Activated CD8-positive, alpha-beta T cell treated with anti-CD3 and anti-CD28 coated beads for 36 hours (primary cell): ENCODE data around the gene IL17C. TPM values are rescaled to one million over a fixed set of nuclear protein-coding genes. Genes with fewer than 3 reads are reported as not detected.

Experiments
- ATAC-seq: fragments of 200-7000 bp; cut with Tn5 transposase; one replicate; pipeline ENCODE4 v1.10.0; 2021; ENCODE audit warnings: mild to moderate bottlenecking, moderate library complexity
- CTCF ChIA-PET: fragments of 350-600 bp; sonication (Branson Sonifier 250); formaldehyde crosslinking; loops from one replicate; lab custom pipeline; 2021; ENCODE audit warnings: antibody characterized with exemption; lab: Charles Lee
- POLR2A ChIA-PET: fragments of 350-600 bp; sonication (Branson Sonifier 250); formaldehyde crosslinking; loops from one replicate; lab custom pipeline; 2021; ENCODE audit warnings: antibody characterized with exemption; lab: Charles Lee
- DNase-seq: peaks from one replicate; pipeline ENCODE4 v3.0.0-alpha.2; 2020
- H3K27ac Mint-ChIP-seq: one replicate; pipeline ENCODE4 v1.8.0; 2021; ENCODE audit warnings: mild to moderate bottlenecking, mixed read lengths
- H3K27me3 Mint-ChIP-seq: one replicate; pipeline ENCODE4 v1.8.0; 2021; ENCODE audit warnings: mixed read lengths
- H3K36me3 Mint-ChIP-seq: one replicate; pipeline ENCODE4 v1.8.0; 2021; ENCODE audit warnings: low read depth, mixed read lengths
- H3K4me1 Mint-ChIP-seq: one replicate; pipeline ENCODE4 v1.8.0; 2021; ENCODE audit warnings: low read depth, mixed read lengths
- H3K4me3 Mint-ChIP-seq: one replicate; pipeline ENCODE4 v1.8.0; 2021; ENCODE audit warnings: mild to moderate bottlenecking, moderate library complexity, mixed read lengths
- H3K9me3 Mint-ChIP-seq: one replicate; pipeline ENCODE4 v1.8.0; 2021; ENCODE audit warnings: mixed read lengths
- intact Hi-C: fragments of 100-400 bp; cut with micrococcal nuclease; formaldehyde crosslinking; loops from one replicate; pipeline ENCODE4 v1.10.0; 2022
- total RNA-seq, 2 experiments: library from RNA; stranded (reverse); gene quantifications; one replicate each; pipeline ENCODE4 v1.2.3, GENCODE V29; 2021
- TF ChIP-seq, protein P1 (sequence below): fragments of 200-600 bp; IDR thresholded peaks from one replicate; pipeline ENCODE4 v1.8.0; 2022; ENCODE audit warnings: antibody characterized with exemption, mild to moderate bottlenecking

IL17C gene
- total RNA-seq, 2 experiments from 2014 or later = 0.31 TPM; not detected in 1

DNA sequence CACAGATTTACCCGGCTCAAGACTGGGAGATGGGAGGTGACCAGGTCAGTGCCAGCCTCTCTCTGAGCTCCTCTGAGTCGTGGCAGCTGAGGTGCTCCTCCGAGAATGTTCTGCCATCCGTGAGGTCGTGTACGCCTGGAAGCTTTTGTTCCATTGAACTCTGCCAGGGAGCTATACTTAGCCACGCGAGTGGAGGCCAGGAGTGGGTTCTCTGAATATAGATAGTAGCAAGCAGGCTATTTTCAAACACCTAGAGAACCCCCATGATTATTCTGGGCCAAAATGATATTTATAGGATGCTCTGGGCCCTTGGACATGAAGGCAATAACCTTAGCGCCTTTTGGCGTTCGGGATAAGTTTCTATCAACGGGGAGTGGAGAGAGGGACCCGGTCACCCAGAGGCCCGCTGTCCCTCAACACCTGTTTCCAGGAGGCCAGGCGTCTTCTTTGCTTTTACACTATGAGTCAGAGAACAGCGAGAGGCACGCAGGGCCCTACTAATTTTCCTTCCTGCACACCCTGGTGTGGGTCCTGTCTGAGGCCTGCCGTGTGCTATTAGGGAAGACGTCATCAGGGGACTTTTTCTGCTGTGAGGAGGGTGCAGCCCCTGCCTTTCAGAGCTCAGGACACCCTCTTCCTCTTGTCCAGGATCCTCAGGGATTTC, 35.5 kb downstream of the IL17C start:
- Mint-ChIP-seq H3K27ac (no peak overlapping the region), H3K4me1 (no peaks in the 10 kb centered on the region), H3K27me3 (no peaks in the 10 kb centered on the region), H3K9me3 (no peaks in the 10 kb centered on the region), H3K36me3 (no peaks in the 10 kb centered on the region), H3K4me3 (no peak overlapping the region)
- DNase-seq (no peak), ATAC-seq (no peak)
- TF ChIP-seq, protein P1, sequence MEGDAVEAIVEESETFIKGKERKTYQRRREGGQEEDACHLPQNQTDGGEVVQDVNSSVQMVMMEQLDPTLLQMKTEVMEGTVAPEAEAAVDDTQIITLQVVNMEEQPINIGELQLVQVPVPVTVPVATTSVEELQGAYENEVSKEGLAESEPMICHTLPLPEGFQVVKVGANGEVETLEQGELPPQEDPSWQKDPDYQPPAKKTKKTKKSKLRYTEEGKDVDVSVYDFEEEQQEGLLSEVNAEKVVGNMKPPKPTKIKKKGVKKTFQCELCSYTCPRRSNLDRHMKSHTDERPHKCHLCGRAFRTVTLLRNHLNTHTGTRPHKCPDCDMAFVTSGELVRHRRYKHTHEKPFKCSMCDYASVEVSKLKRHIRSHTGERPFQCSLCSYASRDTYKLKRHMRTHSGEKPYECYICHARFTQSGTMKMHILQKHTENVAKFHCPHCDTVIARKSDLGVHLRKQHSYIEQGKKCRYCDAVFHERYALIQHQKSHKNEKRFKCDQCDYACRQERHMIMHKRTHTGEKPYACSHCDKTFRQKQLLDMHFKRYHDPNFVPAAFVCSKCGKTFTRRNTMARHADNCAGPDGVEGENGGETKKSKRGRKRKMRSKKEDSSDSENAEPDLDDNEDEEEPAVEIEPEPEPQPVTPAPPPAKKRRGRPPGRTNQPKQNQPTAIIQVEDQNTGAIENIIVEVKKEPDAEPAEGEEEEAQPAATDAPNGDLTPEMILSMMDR = no peak
- intact Hi-C loops = no loop called here
- ChIA-PET CTCF (interaction anchor here (1.1 kb wide), 1 partner anchor 9 kb away, joined by 3 read pairs; no protein-coding TSS in a partner anchor), POLR2A (interaction anchor here (1.0 kb wide), 1 partner anchor 24 kb away, joined by 4 read pairs; no protein-coding TSS in a partner anchor)

DNA sequence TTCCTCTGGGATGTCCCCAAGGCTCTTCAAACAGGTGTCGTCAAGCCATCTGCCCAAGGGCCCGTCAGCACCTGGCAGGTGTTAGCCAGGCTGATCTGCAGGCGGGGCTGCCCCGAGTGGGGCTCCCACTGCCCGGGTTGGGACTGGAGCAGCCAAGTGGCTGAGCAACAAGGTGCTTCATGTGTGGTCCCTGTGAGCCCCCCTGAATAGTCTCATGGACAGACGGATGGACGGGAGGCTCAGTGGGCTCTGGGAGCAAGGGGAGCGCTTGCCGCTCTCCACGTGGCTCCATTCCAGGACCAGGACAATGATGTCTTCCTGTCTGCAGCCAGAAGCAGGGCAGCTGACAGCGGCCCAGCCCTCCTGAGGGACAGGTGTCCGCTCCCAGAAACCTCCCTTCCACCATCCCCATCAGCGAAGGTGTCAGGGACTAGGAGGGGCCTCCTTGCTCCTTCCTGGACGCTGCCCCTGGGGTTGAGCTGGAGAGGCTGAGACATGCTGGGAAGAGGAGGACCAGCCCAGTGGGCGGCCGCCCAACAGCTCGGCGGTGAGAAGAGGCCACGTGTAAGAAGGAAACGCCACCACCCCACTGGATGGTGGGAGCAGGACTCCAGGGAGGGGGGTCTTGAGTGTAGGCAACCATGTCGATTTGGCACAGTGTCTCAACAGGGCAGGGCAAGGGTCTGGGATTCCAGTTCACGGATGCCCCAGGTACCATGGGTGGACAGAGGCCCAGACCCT, 38.3 kb downstream of the IL17C start:
- Mint-ChIP-seq H3K27me3 (no peaks in the 10 kb centered on the region), H3K9me3 (no peaks in the 10 kb centered on the region), H3K36me3 (peaks cover 2% of the 10 kb centered on the region), H3K27ac (no peak overlapping the region), H3K4me3 (no peak overlapping the region), H3K4me1 (peaks cover 9% of the 10 kb centered on the region)
- intact Hi-C loops = no loop called here
- CTCF ChIA-PET = interaction anchor here (1.3 kb wide), 1 partner anchor 14 kb away, joined by 6 read pairs; the partner anchor contains the start of gene MVD
- POLR2A ChIA-PET = interaction anchor here (1.0 to 2.2 kb wide), 2 partner anchors 10 to 12 kb away, joined by 3 to 7 read pairs; no protein-coding TSS in a partner anchor
- ATAC-seq = no peak
- DNase-seq = no peak
- TF ChIP-seq, protein P1 = no peak

DNA sequence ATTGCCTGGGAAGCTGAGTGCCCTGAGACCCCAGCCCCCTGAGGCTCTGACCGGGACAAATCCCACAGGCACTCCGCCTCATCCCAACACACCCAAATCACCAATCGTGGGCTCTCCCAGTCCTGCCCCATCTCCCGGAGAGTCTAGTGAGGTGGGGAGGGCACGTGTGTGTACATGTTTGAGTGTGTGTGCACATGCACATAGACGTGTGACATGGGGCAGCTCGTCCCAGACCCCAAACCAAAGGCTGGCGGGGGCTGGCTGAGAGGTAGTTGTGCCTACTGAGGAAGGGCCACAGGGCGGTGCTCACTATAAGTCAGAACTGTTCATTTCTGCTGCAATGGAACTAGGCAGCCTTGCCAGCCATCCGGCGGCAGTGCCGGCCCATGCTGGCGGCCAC, 39.3 kb downstream of the IL17C start:
- POLR2A ChIA-PET = interaction anchor here (0.7 to 2.2 kb wide), 3 partner anchors 8 to 13 kb away, joined by 4 to 7 read pairs (median 6); no protein-coding TSS in a partner anchor
- DNase-seq = no peak
- no peak overlapping the region for H3K27ac Mint-ChIP-seq
- H3K9me3 Mint-ChIP-seq = no peaks in the 10 kb centered on the region
- H3K4me3 Mint-ChIP-seq = no peak overlapping the region
- H3K4me1 Mint-ChIP-seq = peaks cover 18% of the 10 kb centered on the region
- H3K36me3 Mint-ChIP-seq = peaks cover 2% of the 10 kb centered on the region
- CTCF ChIA-PET = interaction anchor here (1.3 kb wide), 1 partner anchor 15 kb away, joined by 6 read pairs; the partner anchor contains the start of gene MVD
- intact Hi-C loops = no loop called here
- TF ChIP-seq, protein P1 = no peak
- H3K27me3 Mint-ChIP-seq = no peaks in the 10 kb centered on the region
- no peak for ATAC-seq

DNA sequence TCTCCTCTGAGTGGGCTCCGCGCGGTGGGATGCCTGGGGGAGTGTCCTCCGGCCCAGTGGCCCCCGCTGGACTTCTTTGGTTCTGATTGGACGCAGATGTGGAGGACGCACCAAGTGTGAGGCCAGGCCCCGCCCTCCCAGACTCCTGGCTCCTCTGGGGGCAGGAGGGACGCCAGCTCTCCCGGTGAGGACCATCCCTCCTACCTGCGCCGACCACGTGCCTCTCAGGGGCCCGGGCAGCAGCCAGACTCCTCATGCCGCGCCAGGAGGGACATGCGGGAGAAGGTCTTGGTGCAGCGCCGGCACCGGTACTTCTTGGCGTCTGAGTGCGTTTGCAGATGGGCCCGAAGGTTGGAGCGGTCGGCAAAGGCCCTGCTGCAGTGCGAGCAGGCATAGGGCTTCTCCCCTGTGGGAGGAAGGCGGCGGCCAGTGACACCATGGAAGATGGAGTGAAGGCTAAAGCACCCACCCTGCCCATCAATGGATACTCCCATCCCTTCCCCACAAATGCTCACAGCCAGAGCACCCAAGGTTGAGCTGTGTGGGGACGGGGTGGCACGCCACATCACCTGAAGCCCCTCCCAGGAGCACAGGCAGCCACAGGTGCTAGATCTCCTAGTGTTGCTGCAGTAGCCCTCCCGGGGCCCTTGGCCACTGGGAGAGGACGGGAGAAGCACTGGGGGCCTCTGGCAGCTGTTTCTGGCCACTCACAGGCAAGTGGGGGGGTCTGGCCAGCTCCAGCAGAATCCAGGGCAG, 40.0 kb downstream of the IL17C start:
- Mint-ChIP-seq H3K27ac (no peak overlapping the region), H3K9me3 (no peaks in the 10 kb centered on the region), H3K36me3 (peaks cover 2% of the 10 kb centered on the region), H3K27me3 (no peaks in the 10 kb centered on the region), H3K4me1 (peaks cover 18% of the 10 kb centered on the region), H3K4me3 (no peak overlapping the region)
- CTCF ChIA-PET = no interaction called here
- TF ChIP-seq, protein P1 = no peak
- ATAC-seq (no peak), DNase-seq (no peak)
- intact Hi-C loops = no loop called here
- POLR2A ChIA-PET = interaction anchor here (1.6 kb wide), 1 partner anchor 9 kb away, joined by 6 read pairs; no protein-coding TSS in a partner anchor
